Keratinocyte (primary cell): ENCODE data around the gene THRB. TPM values are rescaled to one million over a fixed set of nuclear protein-coding genes. Genes with fewer than 3 reads are reported as not detected.

ENCODE experiments used
- DNase-seq: peaks from one replicate; pipeline ENCODE4 v3.0.0-alpha.2; 2011; ENCODE audit warnings: low read depth, missing footprints, low spot score
- FAIRE-seq: peaks from 2 replicates; lab custom pipeline; 2011; peaks lifted over from hg19 to GRCh38; lab: Jason Lieb, UNC
- H2AFZ ChIP-seq: 2 replicates; pipeline ENCODE4 v1.6.0; 2012; ENCODE audit warnings: low read length, control low read depth, inconsistent platforms; ENCODE audit not compliant: control insufficient read depth
- H3K27ac ChIP-seq: 2 replicates; pipeline ENCODE4 v1.5.1; 2011; ENCODE audit warnings: low read length; ENCODE audit not compliant: control insufficient read depth, insufficient read depth
- H3K27me3 ChIP-seq: 3 replicates; pipeline ENCODE4 v1.6.0; 2011; ENCODE audit warnings: low read length; ENCODE audit not compliant: control insufficient read depth, insufficient read depth; ENCODE audit errors: extremely low read depth
- H3K36me3 ChIP-seq, 2 experiments: 2 replicates in 1 of 2; 3 replicates in 1 of 2; pipeline ENCODE4 v1.5.1; 2011; ENCODE audit warnings: low read length in 2 of 2, mild to moderate bottlenecking in 1 of 2; ENCODE audit not compliant: control insufficient read depth in 2 of 2, insufficient read depth in 2 of 2; ENCODE audit errors: extremely low read depth in 1 of 2
- H3K4me1 ChIP-seq: 3 replicates; pipeline ENCODE4 v1.5.1; 2011; ENCODE audit warnings: low read length; ENCODE audit not compliant: control insufficient read depth, insufficient read depth; ENCODE audit errors: extremely low read depth
- H3K4me2 ChIP-seq: 3 replicates; pipeline ENCODE4 v1.6.0; 2011; ENCODE audit warnings: low read depth, low read length; ENCODE audit not compliant: control insufficient read depth, insufficient read depth; ENCODE audit errors: extremely low read depth
- H3K4me3 ChIP-seq, 3 experiments: fragments of 200-600 bp in 1 of 3; sonication (generic) in 1 of 3; 2 replicates in 2 of 3; 3 replicates in 1 of 3; pipeline ENCODE4 v1.5.1; 2011 to 2016; ENCODE audit warnings: low read length in 3 of 3, mild to moderate bottlenecking in 3 of 3, control low read depth in 2 of 3, inconsistent platforms in 1 of 3, low read depth in 1 of 3, mixed read lengths in 1 of 3, mixed run types in 1 of 3, moderate library complexity in 1 of 3; ENCODE audit not compliant: control insufficient read depth in 2 of 3, insufficient read depth in 2 of 3; ENCODE audit errors: extremely low read depth in 1 of 3
- H3K79me2 ChIP-seq: 2 replicates; pipeline ENCODE4 v1.6.0; 2012; ENCODE audit warnings: low read length; ENCODE audit not compliant: control insufficient read depth, insufficient read depth
- H3K9ac ChIP-seq: 3 replicates; pipeline ENCODE4 v1.6.0; 2011; ENCODE audit warnings: low read length; ENCODE audit not compliant: control insufficient read depth, insufficient read depth; ENCODE audit errors: extremely low read depth
- H3K9me1 ChIP-seq: 3 replicates; pipeline ENCODE4 v1.6.0; 2011; ENCODE audit warnings: low read length; ENCODE audit not compliant: control insufficient read depth, insufficient read depth; ENCODE audit errors: extremely low read depth
- H3K9me3 ChIP-seq: 2 replicates; pipeline ENCODE4 v1.5.1; 2012; ENCODE audit warnings: low read depth, low read length; ENCODE audit not compliant: control insufficient read depth
- H4K20me1 ChIP-seq: 3 replicates; pipeline ENCODE4 v1.6.0; 2011; ENCODE audit warnings: low read length; ENCODE audit not compliant: control insufficient read depth, insufficient read depth; ENCODE audit errors: extremely low read depth
- CTCF ChIP-seq, 3 experiments: IDR thresholded peaks in 1 of 3; conservative IDR thresholded peaks in 1 of 3; optimal IDR thresholded peaks in 1 of 3; 2 replicates in 2 of 3; 3 replicates in 1 of 3; pipeline versions ENCODE3 to v1.5.1; 2011; ENCODE audit warnings: low read length in 3 of 3, mild to moderate bottlenecking in 3 of 3, moderate library complexity in 2 of 3, control low read depth in 1 of 3, inconsistent platforms in 1 of 3; ENCODE audit not compliant: insufficient read depth in 2 of 3; ENCODE audit errors: extremely low read depth in 1 of 3
- EZH2 ChIP-seq: IDR thresholded peaks from one replicate; pipeline ENCODE4 v1.6.1; 2012; ENCODE audit warnings: inconsistent platforms, mild to moderate bottlenecking, low read length, moderate library complexity
- dilution Hi-C: fragments of 300-500 bp; cut with MboI; formaldehyde crosslinking; loops from one replicate; pipeline ENCODE4 v1.7.0; 2020; ENCODE audit warnings: low sequenced_read_pairs; ENCODE audit not compliant: extremely low pct_ligation_motif_present
- polyA plus RNA-seq, 5 experiments: library from polyadenylated mRNA; depleted of rRNA in 3 of 5; stranded (reverse) in 3 of 5; stranded (forward) in 1 of 5; unstranded in 1 of 5; fragments of >200 nt; gene quantifications; 1 replicate in 1 of 5; 2 replicates in 3 of 5; 3 replicates in 1 of 5; pipeline versions ENCODE4 v1.2.1 to v1.2.3, GENCODE V29; 2011 to 2012; ENCODE audit warnings: missing spikeins in 2 of 5, low read depth in 1 of 5, low replicate concordance in 1 of 5

THRB gene
- polyA plus RNA-seq, 1 donor (not counting 4 experiments of a cell fraction or from before 2014, with no cell fraction given), result 2.6 TPM

GRCh38 chr3:24382647-24383046 is 112.0 kb downstream of the THRB start:
- no peak for FAIRE-seq
- dilution Hi-C loops, result no loop called here
- Histone ChIP-seq H3K27me3 (no peaks in the 10 kb centered on the region), H3K27ac (no peak overlapping the region), H3K4me2 (no peak overlapping the region), H3K9me1 (no peaks in the 10 kb centered on the region), H4K20me1 (no peaks in the 10 kb centered on the region), H3K9ac (no peak overlapping the region), H3K79me2 (no peaks in the 10 kb centered on the region), H3K4me3 (no peak overlapping the region), H2AFZ (no peak overlapping the region), H3K4me1 (peaks cover 12% of the 10 kb centered on the region), H3K9me3 (no peaks in the 10 kb centered on the region), H3K36me3 (no peaks in the 10 kb centered on the region)
- no peak for DNase-seq
- TF ChIP-seq EZH2 (no peak), CTCF (optimal IDR thresholded peaks at IDR 0.05 in 1 of 3, IDR thresholded peaks at IDR 0.05 in 1 of 3, conservative IDR thresholded peaks at IDR 0.05 in 1 of 3; ENCODE audit: extremely low read depth in 1 of 3, insufficient read depth in 2 of 3, low read length in 3 of 3) (no peak)

GRCh38 chr3:24379936-24380335 is 114.7 kb downstream of the THRB start:
- no peak for DNase-seq
- H3K27me3 ChIP-seq, result no peaks in the 10 kb centered on the region
- H3K9ac ChIP-seq, result no peak overlapping the region
- dilution Hi-C loops, result no loop called here
- no peaks in the 10 kb centered on the region for H3K36me3 ChIP-seq
- H3K27ac ChIP-seq, result no peak overlapping the region
- no peaks in the 10 kb centered on the region for H3K79me2 ChIP-seq
- no peak overlapping the region for H3K4me3 ChIP-seq
- no peak for FAIRE-seq
- no peak overlapping the region for H2AFZ ChIP-seq
- no peaks in the 10 kb centered on the region for H4K20me1 ChIP-seq
- TF ChIP-seq EZH2, result no peak
- no peak for TF ChIP-seq CTCF (optimal IDR thresholded peaks at IDR 0.05 in 1 of 3, IDR thresholded peaks at IDR 0.05 in 1 of 3, conservative IDR thresholded peaks at IDR 0.05 in 1 of 3; ENCODE audit: extremely low read depth in 1 of 3, insufficient read depth in 2 of 3, low read length in 3 of 3)
- H3K9me3 ChIP-seq, result no peaks in the 10 kb centered on the region
- H3K9me1 ChIP-seq, result no peaks in the 10 kb centered on the region
- no peaks in the 10 kb centered on the region for H3K4me1 ChIP-seq
- H3K4me2 ChIP-seq, result no peak overlapping the region
